ENCODE results near the gene CRHR1.
A peak's percentile ranks its signal among the peaks of the same experiment; 100 is the strongest.
"Not testable (repeated sequence)": the region's sequence is repeated elsewhere in the genome, so short reads cannot be mapped to it uniquely, and the experiment has no call there.

The CRHR1 gene

GRCh38 chr17:45784293-45784740 lies at the start of gene CRHR1:
Gene CRHR1, plus strand, starts transcription at chr17:45784320. Its CDS starts 225 bp downstream, at chr17:45784545.
- DNase-seq = no peak

GRCh38 chr17:45734598-45734997 lies 49.5 kb upstream of the CRHR1 start:
- DNase-seq = no peak

DNA sequence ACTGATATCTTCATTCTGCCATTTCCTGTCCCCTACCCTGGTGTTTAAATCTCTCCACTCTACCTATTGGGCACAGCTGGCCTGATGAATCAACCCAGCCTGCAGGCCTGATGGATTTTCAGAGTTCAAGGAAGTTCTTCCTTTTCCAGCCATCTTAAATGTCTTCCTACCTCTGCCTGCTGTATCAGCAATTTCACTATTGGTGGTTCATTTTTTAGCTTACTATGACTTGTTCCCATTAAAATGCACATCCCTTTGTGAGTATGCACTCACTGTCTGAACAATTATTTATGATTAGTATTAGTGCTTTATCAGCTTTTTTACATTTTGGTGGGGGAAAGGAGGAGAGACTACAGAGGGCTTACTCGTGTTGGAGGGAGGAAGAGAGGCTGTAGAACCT lies 48.6 kb upstream of the CRHR1 start:
- DNase-seq = no peak

GRCh38 chr17:45739786-45740185 lies 44.3 kb upstream of the CRHR1 start:
- no peak for DNase-seq

DNA sequence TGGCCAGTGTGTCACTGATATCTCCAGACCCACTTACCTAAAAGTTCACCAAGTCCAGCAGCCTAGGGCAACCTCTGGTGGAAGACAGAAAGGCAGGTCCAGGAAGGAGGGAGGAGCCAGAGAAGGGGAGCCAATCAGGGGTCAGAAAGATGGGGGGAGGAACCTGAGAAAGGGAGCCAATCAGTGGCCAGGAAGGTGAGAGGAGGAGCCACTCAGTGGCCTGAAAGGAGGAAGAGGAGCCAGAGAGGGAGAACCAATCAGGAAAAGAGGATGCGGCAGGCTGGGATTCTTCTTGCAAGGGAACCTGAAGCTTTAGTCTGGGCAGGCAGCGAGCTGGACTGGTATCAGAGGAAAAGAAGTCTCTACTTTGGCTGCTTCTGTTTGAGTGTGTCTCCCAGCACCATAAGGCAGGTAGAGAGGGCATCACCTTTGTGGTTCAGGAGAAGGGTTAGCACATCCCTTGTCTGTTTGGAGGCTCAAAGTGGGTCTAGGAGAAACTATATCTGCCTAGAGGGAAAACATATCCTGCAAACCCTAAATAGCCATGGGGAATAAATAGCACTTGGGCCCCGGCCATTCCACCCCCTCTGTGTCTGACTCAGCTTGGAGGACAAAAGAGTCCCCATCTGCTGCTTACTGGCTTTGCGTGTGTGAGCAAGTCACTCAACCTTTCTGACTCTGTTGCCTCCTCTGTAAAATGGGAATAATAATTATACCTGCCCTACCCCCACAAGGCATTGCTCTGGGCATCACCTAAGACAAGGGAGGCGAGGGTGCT lies 43.4 kb upstream of the CRHR1 start:
- peak; percentile 99 for DNase-seq

DNA sequence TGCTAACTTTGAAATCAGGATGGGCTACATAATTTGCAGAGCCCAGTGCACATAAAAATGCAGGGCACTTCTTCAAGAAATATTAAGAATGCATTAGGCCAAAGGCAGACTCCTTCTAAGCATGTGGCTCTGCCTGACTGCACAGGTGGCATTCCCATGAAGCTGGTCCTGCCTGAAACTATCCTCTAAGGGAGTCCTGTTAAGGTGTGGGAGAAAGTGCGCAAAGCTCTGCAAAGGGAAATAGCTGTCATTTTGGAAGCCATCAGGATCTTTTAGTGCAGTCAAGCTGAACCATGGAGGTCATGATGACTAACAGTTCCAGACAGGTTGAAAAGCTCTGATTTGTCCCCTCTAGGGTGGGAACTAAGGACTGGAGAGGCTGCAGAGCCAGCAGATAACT lies 41.9 kb upstream of the CRHR1 start:
- DNase-seq = no peak

DNA sequence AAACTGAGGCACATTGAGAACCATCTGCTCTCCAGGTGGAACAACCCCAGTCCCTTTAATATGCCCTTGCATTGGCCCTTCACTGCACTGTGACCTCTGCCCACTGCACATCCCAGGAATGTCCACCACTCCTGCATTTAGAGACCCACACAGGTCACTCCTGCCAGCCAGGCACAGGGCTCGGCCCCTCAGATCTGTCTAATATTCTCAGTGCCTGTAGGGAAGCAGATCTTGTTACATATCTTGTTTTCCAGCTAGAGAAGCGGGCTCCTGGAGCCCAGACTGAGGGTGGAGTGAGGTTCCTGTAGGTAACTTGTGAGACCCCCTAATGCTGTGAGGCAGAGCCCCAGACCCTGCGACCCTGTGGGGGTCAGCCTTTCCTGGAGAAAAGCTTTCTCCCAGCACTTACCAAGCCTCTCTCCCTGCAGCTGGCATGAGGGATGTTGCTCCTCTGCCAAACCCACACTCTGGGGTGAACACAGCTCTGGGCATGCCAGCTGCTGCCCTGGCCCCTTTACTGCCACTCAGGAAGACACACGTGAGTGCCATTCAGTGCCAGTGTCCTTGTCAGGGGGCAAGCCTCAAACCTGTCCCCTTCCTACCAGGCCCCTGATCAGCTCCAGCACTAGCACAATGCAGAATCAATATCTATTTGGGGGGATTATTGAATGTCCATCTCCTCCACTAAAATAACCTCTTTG lies 40.3 kb upstream of the CRHR1 start:
- DNase-seq = no peak

GRCh38 chr17:45744826-45745225 lies 39.3 kb upstream of the CRHR1 start:
- not testable (repeated sequence) for DNase-seq

GRCh38 chr17:45745601-45746494 lies 38.3 kb upstream of the CRHR1 start:
- peak; percentile 71 for DNase-seq

- DNase-seq = no peak
Observed at GRCh38 chr17:45747911-45748310, 36.2 kb upstream of the CRHR1 start.

DNA sequence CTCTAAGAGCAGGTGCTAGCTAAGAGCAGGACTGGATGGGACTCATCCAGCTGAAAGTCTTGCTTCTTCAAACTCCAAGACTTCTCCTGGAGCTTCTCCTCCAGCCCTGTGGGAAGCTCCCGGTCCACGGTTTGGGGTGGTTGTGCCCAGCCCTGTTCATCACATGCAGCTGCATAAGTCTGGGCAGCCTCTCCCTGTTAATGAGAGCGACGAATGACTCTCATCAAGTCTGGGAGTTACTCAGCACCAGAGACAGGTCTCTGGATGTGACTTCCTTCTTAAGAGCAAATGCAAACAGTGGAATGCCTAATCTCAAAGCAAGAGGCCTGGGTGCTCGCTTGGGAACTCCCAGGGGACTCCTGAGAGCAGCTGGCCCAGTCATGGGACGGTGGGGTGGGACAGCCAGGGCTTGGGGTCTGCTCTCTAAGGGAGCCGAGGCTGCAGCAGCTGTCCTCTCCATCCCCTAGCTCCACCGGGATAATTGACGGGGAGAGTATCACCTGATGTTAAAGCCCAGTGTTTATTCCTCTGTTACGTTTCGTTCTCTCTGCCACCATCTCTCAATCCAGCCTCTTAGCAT lies 35.3 kb upstream of the CRHR1 start:
- no peak for DNase-seq

GRCh38 chr17:45749831-45750335 lies 34.2 kb upstream of the CRHR1 start:
- DNase-seq = peak; percentile 51

DNA sequence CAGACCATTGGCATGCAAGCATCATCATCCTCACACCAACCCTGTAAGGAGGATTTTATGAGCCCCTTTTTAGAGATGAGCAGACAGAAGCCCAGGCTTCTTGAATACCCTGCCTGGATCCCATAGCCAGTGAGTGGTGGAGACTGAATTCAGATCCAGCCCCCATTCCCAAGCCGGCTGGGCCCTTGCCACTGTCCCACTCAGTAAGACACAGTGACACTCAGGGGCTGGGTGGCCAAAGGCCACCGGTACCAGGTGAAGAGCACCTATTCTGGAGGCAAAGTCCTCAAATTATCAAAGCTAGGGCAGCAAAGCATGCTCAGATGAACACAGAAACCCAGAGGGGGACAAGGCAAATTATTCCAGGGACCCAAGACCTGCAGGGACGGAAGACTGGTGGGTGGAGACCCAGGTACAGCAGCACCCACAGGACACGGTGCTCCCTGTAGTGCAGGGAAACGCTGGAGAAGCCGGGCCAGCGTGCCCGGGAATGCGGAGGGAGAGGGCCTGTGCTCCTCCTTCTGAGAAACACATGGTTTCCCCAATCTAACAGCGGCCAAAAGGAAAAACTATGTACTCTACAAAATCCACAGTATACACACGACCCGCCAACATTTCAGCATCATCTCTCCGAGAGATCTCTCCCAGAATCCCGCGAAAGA lies 33.2 kb upstream of the CRHR1 start:
- DNase-seq = no peak

DNA sequence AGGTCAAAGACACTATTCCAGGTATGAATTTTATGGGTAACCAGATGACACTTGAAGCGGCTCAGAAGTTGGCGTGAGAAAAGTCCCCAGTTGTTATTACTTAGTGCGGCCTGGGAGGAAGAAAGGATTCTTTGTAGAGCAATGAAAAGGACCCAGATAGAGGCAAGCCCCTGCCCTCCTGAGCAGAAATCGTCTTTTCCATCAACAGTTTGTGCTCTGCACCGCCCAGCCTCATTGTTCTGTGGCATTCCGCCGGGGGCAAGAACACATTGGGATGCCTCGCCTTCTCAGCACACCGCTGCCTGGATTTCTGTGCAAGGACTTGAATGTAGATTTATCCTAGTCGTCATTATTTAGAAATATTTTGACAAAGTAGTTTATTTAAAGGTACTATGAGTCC lies 32.7 kb upstream of the CRHR1 start:
- DNase-seq = no peak

GRCh38 chr17:45752246-45752645 lies 31.9 kb upstream of the CRHR1 start:
- DNase-seq = no peak

GRCh38 chr17:45753645-45754225 lies 30.4 kb upstream of the CRHR1 start:
- DNase-seq = no peak

DNA sequence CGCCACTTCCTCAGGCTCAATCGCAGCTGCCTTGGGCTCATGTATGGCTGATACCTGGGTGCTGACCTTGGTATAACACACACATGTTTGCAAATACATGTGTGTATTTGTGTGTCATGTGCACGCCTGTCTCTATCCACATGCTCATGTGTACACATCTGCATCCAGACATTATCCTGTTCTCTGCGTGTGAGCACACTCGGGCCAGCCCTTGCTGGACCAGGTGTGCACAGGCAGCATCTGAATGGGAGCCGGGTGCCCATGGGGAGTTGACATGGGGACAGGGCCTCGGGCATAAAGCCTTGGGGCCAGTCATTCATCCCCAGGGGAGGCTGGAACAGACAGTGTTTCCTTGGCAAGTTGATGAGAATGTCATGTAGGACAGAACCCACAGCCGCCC lies 29.1 kb upstream of the CRHR1 start:
- no peak for DNase-seq

GRCh38 chr17:45756266-45756991 lies 27.7 kb upstream of the CRHR1 start:
- no peak for DNase-seq

DNA sequence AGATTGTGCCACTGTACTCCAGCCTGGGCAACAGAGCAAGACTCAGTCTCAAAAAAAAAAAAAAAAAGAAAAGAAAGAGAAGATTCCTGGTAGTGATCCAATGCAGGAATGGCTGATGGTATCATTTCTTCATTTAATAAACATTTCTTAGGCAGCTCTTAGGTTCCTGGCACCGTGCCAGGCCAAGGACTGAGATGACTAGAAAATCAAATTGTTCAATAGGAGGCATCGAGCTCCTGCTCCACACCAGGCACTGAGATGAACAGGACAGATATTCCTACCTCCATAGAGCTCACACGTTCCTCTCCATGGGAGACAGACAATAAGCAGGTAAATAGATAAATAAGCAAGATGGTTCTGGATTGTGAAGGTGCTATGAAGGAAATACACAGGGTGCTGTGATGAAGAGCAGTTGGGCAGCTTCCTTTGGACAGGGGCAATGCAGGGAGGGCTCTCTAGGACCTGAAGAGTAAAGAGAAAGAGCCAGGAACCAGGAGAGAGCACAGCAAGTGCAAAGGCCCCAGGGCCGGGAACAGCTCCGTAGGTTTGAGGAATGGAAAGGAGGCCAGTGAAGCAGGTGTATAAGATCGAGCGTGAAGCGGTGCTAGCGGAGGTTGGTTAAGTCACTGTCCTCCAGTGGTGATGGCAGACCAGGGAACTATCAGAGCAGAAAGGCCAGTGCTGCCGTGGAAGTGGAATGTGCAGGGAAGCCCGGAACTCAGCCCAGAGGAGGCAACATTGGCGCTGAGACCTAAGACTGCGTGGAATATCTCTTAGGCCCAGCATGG lies 26.5 kb upstream of the CRHR1 start:
- DNase-seq = no peak

DNA sequence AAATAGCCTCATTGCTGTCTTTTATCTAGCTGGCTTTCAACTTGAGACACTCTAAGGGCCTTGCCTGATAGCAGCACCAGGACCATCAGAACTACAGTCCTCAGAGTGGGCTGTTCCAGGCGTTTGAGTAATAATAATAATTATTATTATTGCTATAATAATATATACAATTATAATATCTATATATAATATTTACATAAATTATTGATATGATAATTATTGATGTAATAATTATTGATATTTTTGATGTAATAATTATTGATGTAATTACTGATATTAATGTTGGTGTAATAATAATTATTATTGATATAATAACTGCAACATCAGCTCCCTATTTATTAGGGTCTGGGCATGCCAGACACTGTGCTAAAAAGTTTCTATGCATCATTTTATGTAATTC lies 25.6 kb upstream of the CRHR1 start:
- DNase-seq = no peak

Measured in SHP77 treated with DMSO at 0.1 percent for 48 hours (cell line).